ENCODE results near the gene ZNF546. TPM values are rescaled to one million over a fixed set of nuclear protein-coding genes. Genes with fewer than 3 reads are reported as not detected.

ZNF546 gene
- total RNA-seq, 1 experiment from 2014 or later: 5.2 TPM

- no TSS peak for BruUV-seq (replicated peaks)
- Mint-ChIP-seq H3K27ac (ENCODE audit: low read depth, unreplicated experiment) (no peak overlapping the region), H3K27me3 (ENCODE audit: insufficient read depth, unreplicated experiment) (no peaks in the 10 kb centered on the region), H3K4me3 (ENCODE audit: unreplicated experiment) (no peak overlapping the region), H3K9me3 (ENCODE audit: unreplicated experiment) (peaks cover 8% of the 10 kb centered on the region), H3K36me3 (ENCODE audit: insufficient read depth, unreplicated experiment) (peaks cover 62% of the 10 kb centered on the region), H3K4me1 (ENCODE audit: insufficient read depth, unreplicated experiment) (peaks cover 6% of the 10 kb centered on the region)
- no peak for DNase-seq (ENCODE audit: unreplicated experiment)
- CTCF ChIA-PET: no interaction called here
- TF ChIP-seq, protein P1, sequence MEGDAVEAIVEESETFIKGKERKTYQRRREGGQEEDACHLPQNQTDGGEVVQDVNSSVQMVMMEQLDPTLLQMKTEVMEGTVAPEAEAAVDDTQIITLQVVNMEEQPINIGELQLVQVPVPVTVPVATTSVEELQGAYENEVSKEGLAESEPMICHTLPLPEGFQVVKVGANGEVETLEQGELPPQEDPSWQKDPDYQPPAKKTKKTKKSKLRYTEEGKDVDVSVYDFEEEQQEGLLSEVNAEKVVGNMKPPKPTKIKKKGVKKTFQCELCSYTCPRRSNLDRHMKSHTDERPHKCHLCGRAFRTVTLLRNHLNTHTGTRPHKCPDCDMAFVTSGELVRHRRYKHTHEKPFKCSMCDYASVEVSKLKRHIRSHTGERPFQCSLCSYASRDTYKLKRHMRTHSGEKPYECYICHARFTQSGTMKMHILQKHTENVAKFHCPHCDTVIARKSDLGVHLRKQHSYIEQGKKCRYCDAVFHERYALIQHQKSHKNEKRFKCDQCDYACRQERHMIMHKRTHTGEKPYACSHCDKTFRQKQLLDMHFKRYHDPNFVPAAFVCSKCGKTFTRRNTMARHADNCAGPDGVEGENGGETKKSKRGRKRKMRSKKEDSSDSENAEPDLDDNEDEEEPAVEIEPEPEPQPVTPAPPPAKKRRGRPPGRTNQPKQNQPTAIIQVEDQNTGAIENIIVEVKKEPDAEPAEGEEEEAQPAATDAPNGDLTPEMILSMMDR (IDR thresholded peaks at IDR 0.05; ENCODE audit: unreplicated experiment): no peak
- POLR2A ChIA-PET: interaction anchor here (3.3 kb wide), 1 partner anchor 12 kb away, joined by 14 read pairs; the partner anchor contains the start of gene PSMC4
- intact Hi-C loops (cut with micrococcal nuclease): no loop called here
These were observed 14.0 kb upstream of the ZNF546 start for GRCh38 chr19:39982883-39983282.

DNA sequence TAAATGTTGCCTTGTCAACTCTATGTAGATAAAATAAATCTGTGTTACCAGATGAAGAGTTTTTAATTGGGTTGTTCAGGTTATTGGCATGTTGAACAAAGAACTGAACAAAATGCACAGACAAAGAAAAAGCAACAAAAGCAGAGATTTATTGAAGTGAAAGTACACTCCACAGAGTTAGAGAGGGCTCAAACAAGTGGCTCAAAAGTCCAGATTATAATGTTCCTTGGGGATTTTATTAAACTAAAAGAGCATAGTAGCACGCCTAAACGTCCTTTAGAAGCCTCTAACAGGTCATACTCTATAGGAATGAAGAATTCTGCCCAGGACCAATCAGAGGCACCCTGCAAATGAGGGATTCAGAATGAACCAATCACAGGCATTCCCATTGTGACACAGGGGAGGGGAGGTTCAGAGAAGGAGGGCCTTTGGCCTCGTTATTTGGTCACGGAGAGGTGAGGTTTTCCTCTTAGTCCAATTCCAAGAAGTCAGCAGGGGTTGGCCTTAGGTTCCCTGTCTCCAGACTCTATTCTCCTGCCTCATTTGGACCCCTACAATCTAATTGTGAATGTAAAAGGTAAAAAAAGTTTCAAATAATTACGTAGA, 13.1 kb upstream of the ZNF546 start:
- DNase-seq (ENCODE audit: unreplicated experiment): no peak
- H3K36me3 Mint-ChIP-seq (ENCODE audit: insufficient read depth, unreplicated experiment): peaks cover 53% of the 10 kb centered on the region
- H3K27me3 Mint-ChIP-seq (ENCODE audit: insufficient read depth, unreplicated experiment): no peaks in the 10 kb centered on the region
- POLR2A ChIA-PET: interaction anchor here (0.7 to 3.3 kb wide), 3 partner anchors 13 to 587 kb away, joined by 3 to 14 read pairs (median 3); partner anchors contain the start of genes PSMC4 and ZNF546
- intact Hi-C loops (cut with micrococcal nuclease): no loop called here
- no peak overlapping the region for H3K4me3 Mint-ChIP-seq (ENCODE audit: unreplicated experiment)
- peaks cover 8% of the 10 kb centered on the region for H3K9me3 Mint-ChIP-seq (ENCODE audit: unreplicated experiment)
- peaks cover 6% of the 10 kb centered on the region for H3K4me1 Mint-ChIP-seq (ENCODE audit: insufficient read depth, unreplicated experiment)
- no peak overlapping the region for H3K27ac Mint-ChIP-seq (ENCODE audit: low read depth, unreplicated experiment)
- TF ChIP-seq, protein P1 (IDR thresholded peaks at IDR 0.05; ENCODE audit: unreplicated experiment): no peak
- BruUV-seq (replicated peaks): no TSS peak
- CTCF ChIA-PET: interaction anchor here (1.1 kb wide), 1 partner anchor 14 kb away, joined by 3 read pairs; no protein-coding TSS in a partner anchor

GRCh38 chr19:39986643-39987042, 10.2 kb upstream of the ZNF546 start:
- BruUV-seq (replicated peaks): no TSS peak
- POLR2A ChIA-PET: interaction anchor here (1.0 to 2.2 kb wide), 3 partner anchors 9 to 16 kb away, joined by 3 to 11 read pairs (median 4); partner anchors contain the start of genes PSMC4 and ZNF546

DNA sequence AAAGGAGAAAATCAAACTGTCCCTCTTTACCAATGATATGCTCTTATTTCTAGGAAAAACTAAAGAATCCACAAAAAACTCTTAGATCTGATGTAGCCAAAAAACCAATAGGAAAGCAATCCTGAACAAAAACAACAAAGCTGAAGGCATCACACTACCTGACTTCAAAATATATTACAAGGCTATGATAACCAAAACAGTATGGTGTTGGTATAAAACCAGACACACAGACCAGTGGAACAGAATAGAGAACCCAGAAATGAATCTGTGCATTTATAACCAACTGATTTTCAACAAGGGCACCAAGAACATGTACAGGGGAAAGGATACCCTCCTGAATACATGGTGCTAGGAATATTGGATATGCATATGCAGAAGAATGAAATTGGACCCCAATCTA, 9.7 kb upstream of the ZNF546 start:
- CTCF ChIA-PET: no interaction called here
- no peak overlapping the region for H3K4me3 Mint-ChIP-seq (ENCODE audit: unreplicated experiment)
- peaks cover 19% of the 10 kb centered on the region for H3K36me3 Mint-ChIP-seq (ENCODE audit: insufficient read depth, unreplicated experiment)
- DNase-seq (ENCODE audit: unreplicated experiment): no peak
- peaks cover 9% of the 10 kb centered on the region for H3K9me3 Mint-ChIP-seq (ENCODE audit: unreplicated experiment)
- no peak overlapping the region for H3K27ac Mint-ChIP-seq (ENCODE audit: low read depth, unreplicated experiment)
- BruUV-seq (replicated peaks): no TSS peak
- TF ChIP-seq, protein P1 (IDR thresholded peaks at IDR 0.05; ENCODE audit: unreplicated experiment): no peak
- POLR2A ChIA-PET: interaction anchor here (1.3 to 2.2 kb wide), 3 partner anchors 9 to 552 kb away, joined by 3 to 11 read pairs (median 3); partner anchors contain the start of genes PSMC4 and RPS16
- intact Hi-C loops (cut with micrococcal nuclease): no loop called here
- H3K4me1 Mint-ChIP-seq (ENCODE audit: insufficient read depth, unreplicated experiment): peaks cover 6% of the 10 kb centered on the region
- H3K27me3 Mint-ChIP-seq (ENCODE audit: insufficient read depth, unreplicated experiment): no peaks in the 10 kb centered on the region

More at GRCh38 chr19:39986643-39987042, 10.2 kb upstream of the ZNF546 start:
- Mint-ChIP-seq H3K36me3 (ENCODE audit: insufficient read depth, unreplicated experiment) (peaks cover 24% of the 10 kb centered on the region), H3K9me3 (ENCODE audit: unreplicated experiment) (peaks cover 8% of the 10 kb centered on the region), H3K27ac (ENCODE audit: low read depth, unreplicated experiment) (no peak overlapping the region), H3K4me1 (ENCODE audit: insufficient read depth, unreplicated experiment) (peaks cover 6% of the 10 kb centered on the region), H3K27me3 (ENCODE audit: insufficient read depth, unreplicated experiment) (no peaks in the 10 kb centered on the region), H3K4me3 (ENCODE audit: unreplicated experiment) (no peak overlapping the region)
- DNase-seq (ENCODE audit: unreplicated experiment): no peak
- intact Hi-C loops (cut with micrococcal nuclease): no loop called here
- CTCF ChIA-PET: no interaction called here
- TF ChIP-seq, protein P1 (IDR thresholded peaks at IDR 0.05; ENCODE audit: unreplicated experiment): no peak
